GM19372 (cell line): ENCODE results near the gene APOBEC3A.
"Not testable (repeated sequence)": the region's sequence is repeated elsewhere in the genome, so short reads cannot be mapped to it uniquely, and the experiment has no call there.

Experiments
- ATAC-seq: cut with Tn5 transposase; IDR thresholded peaks from one replicate; pipeline ENCODE4 v1.9.1; 2021; ENCODE audit warnings: mild to moderate bottlenecking, low read depth, moderate library complexity; ENCODE audit not compliant: unreplicated experiment

APOBEC3A gene

DNA sequence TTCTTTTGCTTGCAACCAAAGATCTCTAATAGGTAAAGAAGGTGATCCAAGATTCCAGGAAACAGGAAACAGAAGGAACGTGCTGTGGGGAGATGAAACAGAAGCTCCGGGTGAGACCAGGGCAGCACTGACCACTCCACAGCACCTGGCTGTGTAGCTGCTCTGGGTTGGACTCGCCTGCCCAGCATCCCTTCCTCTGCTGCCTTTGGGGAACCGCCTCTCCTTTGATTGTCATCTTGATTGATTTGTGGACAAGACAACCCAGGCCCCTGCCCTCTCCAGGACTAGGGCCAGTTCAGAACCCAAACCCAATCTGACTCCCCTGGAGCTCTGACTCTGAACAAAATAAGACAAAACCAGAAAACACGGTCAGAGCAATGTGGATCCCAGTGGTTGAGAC lies 14.7 kb upstream of the APOBEC3A start:
- no peak for ATAC-seq

DNA sequence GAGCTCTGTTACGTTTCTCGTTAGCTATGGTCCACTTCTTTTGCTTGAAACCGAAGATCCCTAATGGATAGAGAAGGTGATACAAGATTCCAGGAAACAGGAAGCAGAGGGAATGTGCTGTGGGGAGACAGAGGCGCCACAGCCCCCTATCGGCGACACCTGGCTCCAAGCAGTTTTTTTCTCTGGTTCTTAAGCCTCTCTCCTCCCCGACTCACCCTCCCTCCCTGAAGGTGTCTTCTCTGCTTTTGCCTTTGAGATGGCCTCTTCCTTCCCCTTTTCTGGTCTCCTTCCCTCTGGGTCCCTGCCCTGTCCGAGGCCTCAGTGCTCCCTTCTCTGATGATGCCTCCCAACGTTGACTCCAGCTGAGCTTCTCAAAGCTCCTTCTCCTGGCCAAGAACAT lies 14.2 kb upstream of the APOBEC3A start:
- ATAC-seq: no peak

DNA sequence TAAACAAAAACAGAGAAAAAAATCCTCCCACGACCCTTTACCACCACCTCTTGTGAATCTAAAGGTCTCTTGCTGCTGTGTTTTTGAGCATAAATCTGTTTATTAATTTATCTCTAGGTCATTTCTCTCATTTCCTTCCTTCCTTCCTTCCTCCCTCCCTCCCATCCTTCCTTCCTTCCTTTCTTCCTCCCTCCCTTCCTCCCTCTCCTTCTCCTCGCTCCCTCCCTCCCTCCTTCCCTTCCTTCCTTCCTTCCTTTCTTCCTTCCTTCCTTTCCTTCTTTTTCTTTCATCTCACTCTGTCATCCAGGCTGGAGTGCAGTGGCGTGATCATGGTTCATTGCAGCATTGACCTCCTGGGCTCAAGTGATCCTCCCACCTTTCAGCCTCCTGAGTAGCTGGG lies 13.5 kb upstream of the APOBEC3A start:
- ATAC-seq: no peak

DNA sequence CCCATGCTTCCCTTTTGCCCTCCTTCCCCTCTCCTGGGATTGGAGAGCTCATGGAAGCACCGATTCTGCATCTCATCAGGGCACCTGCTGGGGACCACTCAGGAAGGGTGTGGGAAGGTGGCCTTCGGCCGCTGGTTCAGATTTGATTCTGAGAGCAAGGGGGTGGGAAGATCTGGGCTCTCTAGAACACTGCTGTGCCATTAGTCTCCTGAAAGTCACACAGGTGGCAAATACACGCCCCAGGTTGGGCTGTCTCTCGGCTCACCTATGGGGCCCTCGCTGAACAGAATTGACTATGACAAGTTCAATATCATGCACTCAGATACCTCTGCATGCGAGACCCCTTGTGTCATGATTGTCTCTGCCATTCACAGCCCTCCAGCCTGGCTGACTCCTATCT lies 12.8 kb upstream of the APOBEC3A start:
- ATAC-seq: no peak

DNA sequence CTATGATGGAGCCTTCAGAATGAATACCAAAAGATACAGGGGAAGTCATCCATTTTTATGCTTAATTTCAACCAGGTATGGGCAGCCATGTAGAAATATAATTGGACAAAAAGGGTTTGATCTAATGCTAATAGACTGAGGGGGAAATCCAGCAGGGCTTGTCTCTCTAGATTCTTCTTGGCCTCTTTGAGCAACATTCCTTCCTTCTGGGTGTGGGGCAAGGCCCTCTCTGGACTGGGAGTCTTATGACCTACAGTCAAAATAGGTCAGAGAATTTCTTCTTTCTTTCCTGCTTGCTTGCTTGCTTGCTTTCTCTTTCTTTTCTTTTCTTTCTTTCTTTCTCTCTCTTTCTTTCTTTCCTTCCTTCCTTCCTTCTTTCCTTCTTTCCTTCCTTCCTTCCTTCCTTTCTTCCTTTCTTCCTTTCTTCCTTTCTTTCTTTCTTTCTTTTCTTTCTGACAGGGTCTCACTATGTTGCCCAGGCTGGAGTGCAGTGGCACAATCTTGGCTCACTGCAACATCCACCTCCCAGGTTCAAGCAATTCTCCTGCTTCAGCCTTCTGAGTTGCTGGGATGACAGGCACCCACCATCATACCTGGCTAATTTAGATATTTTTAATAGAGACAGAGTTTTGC lies 11.6 kb upstream of the APOBEC3A start:
- not testable (repeated sequence) for ATAC-seq

DNA sequence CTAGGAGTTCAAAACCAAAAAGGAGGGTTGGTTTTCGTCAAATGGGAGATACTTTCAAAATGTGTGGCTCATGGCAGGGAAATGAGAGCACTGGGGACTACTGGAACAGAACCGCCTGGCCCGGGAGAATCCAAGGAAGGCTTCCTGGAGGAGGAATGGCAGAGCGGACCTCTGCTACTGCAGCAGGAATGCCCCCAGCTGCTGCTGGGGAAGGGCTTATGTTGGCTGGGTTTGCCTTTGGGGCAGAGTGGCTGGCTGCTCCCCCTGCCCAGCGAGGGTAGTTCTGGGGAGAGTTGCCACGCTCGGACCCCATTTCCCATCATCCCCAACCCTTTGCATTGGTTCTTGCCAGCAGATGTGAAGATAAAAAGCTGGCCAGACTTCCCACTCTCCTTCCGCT lies 10.6 kb upstream of the APOBEC3A start:
- no peak for ATAC-seq

DNA sequence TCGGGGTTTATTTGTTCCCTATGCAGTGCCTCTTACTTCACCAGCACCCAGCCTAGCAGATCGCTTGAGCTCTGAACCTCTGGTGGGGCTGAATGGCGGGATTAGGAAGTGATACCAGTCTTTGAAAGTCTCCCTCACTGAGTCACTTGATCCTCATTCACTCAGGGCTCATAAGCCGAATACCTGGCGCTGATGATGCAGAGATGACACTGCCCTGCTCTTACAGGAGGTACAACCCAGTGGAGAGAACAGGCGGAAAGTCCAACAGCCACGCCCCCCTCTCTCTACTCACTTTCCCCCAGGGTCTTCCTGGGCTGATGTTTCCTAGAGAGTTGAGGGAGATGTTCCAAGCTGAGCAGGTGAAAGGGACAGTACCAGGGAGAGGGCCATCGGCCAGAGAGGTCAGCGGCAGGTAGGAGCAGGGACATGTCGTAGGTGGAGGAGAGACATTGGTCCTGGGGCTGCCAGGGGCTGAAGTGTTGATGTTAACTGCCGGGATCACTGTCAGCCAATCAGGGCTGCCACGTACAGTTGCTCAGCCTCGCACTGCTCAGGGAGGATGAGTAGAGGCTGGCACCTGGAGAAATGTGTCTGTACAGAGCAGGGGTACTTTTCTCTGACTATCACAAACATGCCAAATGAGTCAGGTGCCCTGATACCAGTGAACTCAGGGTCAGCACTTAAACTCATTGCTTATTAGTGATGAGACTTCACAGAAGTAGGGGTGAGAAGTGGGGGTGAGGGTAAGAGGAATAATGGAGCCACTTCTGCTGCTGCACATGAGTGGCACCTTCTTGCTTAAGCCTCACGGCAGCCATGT lies 9.9 kb upstream of the APOBEC3A start:
- ATAC-seq: no peak

DNA sequence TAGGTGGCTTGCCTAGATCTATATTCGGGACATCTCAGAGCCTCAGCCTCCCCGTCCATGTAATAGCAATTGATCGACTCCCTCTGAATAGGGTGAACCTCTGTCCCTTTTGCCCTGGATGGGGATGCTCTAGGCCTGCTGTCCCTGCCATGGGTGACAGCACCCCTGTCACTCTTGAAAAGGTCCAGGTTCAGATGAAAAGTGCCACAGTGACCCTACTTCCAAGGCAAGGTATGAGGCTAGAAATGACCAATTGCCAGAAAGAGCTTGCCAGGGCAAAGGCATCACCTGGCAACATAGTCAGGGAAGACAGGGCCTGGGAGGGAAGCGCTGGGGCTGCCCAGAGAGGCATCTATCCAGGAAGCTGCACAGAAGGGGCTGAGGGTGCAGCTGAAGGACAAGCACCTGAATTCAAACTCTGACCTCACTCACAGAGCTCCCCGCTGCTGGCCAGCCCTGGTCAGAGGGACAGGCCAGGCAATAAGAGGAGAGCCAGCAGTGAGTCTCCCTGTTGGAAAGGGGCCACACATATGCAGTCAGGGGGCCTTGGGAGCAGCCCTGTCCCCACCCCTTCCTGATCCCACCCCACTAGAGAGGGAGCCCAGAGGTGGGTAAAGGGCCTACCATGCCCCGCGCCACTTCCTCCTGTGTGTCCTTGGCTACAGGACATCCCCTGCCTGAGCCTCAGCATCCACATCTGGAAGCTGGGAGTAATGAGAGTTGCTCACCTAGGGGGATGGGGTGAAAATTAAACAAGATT lies 9.0 kb upstream of the APOBEC3A start:
- no peak for ATAC-seq

DNA sequence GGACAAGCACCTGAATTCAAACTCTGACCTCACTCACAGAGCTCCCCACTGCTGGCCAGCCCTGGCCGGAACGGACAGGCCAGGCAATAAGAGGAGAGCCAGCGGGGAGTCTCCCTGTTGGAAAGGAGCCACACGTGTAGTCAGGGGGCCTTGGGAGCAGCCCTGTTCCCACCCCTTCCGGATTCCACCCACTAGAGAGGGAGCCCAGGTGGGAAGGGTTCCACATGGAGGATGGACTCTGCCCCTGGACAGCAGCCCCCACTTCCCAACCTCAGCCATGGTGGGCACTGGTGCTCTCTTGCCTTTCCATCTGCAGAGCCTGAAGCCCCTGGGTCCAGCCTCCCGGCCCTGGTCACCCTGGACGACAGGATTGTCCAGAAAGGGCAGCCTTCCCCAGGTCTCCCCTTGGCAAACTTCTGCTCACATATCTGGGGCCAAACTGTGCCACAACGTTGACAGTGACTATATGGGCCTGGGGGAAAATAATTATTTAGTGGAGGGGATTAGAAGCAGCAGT lies 7.5 kb upstream of the APOBEC3A start:
- ATAC-seq: no peak

DNA sequence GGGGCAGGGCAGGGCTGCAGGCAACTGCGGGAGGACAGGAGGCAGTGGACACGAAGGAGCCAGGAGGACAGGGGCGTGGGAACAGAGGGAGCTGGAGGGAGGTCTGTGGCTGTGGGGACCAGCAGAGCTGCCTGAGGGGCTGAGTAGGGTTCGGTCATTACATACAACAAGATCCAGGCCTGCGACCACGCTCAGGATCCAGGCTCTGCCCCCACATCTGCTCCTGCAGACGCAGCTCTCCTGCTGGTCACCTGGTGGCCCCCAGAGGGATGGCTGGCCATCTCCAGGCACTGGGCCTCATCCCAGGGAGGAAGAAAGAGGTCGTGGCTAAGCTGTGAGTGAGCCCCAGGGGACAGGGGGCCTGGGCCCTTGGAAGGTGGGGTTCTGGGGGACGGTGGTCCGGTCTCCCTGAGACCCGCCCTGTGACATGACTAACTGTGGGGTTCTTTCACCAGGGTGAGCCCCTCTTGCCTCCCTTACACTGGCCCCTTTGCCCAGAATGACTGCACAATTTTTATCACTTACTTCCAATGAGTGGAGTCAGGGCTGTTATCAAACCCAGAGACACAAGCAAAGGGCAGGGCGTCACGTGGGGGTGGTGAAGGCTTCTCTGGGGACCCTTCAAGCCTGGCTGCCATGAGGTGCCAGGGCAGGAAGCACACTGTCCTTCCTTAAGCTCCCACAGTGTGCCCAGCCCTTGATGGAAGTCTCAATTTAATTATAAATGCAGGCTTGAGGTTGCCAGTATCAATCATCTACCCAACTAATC lies 6.7 kb upstream of the APOBEC3A start:
- ATAC-seq: no peak

DNA sequence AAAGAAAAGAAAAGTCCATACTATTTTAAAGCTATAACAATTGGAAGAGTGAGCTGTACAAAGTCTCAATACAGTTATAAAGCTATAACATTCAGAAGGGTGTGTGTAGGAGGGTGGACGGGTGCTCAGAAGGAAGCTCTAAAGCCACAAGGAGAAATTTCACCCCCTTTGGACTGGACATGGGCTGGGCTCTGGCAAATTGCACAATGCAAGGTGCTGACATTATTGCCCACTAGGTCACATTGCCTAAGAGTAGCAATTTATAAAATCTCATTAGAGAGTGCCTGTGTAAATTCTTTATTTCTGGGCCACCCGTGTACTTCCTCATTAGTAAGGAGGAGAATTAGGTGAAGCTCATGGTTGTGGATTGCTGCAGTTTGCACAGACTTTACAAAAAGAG lies 5.7 kb upstream of the APOBEC3A start:
- ATAC-seq: no peak

DNA sequence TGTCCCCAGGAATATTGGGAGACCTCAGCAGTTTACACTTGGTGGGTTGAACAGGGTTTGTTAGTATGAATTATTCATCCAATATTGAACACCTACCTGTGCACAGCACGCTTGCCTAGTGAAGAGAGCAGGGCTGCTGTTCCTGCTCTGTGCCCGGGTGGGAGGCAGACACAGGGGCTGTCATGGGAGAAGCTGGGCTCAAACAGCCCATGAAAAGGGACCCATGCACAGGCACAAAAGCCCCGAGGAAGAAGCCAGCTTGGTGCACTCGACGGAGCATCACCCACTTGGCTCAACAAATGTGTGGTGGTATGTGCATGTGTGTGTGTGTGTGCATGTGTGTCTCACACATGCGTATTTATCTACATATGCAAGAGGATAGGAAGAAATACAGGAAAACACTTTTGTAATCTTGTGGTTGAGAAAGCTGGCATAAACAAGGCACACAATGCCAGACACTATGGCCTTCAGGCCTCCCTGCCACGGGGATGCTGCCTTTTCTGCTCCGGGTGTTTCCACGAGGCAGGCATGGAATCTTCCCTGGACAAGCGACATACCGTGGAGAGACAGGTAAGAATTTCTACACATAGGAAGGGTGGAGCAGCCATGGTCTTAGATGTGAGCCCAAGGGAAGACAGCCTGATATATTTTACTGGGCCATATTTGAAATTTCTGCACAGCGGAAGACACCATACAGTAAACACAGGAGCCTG lies 5.0 kb upstream of the APOBEC3A start:
- ATAC-seq: no peak

DNA sequence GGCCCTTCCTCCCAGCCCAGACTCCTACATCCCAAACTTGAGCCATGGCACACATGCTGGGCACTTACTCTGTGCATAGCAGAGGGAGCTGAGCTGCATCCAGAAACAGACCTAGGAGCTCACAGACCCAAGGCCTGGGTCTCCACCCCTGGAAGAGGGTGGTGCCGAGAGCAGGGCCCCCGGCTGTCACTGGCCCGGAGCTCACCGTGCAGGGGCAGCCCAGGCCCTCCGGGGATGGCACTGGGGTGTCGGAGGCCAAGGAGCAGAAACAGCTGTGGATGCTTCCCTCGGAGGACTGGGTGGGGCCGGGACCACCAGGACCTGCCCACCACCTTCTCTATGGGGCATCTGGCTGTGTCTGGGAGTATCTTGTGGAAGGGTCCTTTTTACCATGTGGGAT lies 4.3 kb upstream of the APOBEC3A start:
- no peak for ATAC-seq

DNA sequence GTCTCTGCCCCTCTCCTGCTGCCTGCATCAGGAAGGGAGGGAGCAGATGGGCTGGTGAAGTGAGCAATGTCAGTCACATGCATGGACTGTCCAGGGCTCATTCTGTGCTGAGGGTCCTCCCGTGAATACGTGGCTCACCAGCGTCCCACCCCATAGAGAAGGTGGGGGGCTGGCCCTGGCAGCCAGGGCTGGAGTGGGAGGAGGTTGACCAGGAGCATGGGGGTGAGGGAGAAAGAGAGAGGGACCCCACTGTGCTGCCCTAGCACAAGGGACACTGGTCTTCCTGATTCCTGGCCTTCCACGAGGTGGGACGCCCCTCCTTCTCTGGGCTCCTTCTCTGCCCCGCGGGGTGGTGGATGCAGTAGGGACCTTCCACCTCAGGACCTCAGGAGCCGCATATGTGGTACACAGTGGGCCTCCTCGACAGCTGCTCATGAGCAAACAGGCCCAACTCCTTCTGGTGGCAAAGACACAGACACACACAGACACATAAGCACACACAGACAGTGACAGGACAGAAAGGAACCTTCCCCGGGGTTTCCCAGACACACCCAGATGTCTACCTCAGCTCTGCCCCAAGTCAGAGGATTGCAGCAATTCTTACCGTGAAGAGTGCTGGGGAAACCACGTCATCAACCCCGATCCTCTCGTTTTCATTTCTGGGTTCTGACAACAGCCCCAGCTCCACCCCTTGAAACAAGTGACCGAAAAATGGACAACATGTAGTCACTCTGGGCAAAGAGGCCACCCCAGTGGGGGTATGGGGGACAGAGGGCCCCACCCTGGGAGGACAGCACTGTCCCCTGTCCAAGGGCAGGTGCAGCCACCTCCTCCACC lies 3.6 kb upstream of the APOBEC3A start:
- ATAC-seq: no peak

DNA sequence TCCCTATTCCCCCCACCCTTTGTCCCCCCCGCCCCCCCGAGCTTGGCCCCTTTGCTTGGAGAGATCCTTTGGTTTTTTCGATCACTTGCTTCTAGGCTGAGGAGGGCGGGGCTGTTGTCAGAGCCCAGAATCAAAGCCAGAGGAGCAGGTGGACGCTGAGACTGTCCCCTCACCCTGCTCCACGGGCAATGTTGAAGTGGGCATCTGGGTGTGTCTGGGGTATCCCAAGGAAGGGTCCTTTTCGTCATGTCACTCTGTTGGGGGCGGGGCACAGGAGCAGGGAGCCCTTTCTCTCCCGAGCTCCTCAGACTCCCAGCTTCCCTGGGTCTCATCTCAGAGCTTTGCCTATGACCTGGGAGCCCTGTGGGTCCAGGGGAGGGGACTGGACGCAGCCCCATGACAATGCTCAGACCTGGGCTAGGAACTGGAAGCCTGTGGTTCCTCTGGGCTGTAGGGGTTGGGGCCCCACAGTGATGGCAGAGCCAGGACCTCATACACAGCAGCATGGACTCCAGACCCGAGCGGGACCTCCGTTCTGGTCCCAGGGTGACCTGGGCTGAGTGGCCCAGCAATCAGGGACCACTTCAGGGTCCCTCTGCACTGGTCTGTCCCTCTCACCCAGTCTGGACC lies 2.9 kb upstream of the APOBEC3A start:
- no peak for ATAC-seq

DNA sequence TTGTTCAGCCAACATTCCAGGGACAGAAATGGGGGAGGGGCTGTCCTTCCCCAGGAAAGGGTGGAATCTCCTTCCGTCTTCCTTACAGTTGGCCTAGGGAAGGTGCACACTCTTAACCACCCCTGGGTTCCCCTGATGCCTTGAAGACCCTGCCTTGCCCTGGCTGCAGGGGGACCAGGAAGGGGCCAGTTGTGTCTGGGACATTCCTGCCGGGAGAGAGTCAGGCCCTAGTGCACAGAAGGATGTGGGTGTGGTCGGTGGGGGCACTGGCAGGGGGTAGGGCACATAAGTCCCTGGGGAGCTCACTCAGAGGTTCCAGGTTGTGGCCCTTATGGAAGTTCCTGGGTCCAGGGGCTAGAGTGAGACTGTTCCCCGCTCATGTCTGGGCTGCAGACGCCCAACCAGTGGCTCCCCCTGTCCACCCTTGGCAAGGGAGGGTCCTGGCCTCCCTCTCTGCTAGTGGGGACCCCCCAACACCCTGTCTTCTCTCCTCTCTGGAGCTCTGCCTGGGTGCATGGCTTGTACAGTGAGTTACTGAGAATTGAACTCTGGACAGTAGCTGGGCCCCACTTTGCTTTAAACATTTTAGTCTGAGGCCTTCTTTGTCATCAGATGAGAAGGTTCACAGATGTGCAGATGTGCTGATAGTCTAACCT lies 2.0 kb upstream of the APOBEC3A start:
- no peak for ATAC-seq

DNA sequence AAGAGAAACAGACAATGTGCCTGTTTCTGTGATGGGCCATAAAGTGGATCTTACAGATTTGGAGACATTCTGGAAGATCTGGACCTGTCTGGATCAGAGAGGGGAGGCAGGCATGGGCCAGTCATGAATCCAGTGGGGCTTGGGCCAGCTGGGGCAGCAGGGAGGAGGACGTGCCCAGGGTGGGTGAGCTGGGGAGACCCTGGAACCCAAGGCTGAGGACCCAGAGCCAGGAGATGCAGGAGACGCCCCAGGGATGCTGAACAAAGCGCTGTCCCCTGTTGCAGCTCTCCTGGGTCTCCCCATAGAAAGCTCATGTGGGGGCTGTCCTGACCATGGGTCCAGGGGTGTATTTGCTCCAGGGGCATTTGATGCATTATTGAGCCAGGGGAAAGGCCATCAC lies 1.5 kb upstream of the APOBEC3A start:
- ATAC-seq: no peak

DNA sequence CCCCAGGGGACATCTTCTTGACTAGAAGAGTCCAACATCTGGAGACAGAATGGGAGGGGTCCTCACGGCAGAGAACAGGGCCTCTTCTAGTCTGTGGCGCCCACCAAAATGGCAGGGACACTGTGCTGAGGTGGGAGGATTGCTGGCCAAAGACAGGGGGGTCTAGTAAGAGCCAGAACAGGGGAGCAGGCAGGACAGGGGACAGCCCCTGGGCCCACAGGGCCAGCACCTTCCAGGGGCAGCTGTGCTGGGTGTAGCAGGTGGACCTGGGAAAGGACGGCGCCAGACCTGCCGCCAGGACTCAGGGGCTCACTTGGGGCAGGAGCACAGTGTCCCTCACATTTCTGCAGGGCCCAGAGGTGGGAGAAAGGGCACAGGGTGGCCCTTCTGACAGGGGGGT lies 858 bp upstream of the APOBEC3A start:
- no peak for ATAC-seq
